ENCODE data around the gene GAB2.

Gene GAB2

DNA sequence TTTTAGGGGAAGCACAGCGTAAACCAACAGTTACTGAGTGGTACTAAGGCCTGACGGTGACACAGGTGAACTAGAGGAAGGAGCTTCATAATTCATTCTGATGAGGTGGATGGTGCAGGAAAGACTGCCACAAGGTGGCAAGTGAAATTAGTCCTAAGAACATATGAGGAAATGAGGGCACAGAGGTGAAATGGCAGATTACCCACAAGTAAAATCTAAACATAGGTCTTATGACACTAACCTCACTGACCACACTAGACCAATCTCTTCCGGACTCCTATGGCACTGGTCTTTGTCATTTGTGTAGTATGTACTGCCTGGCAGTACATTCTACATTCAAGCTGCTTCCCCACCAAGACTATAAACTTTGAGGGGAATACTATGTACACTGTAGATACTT lies 20.2 kb downstream of the GAB2 start:
- no peak for DNase-seq

DNA sequence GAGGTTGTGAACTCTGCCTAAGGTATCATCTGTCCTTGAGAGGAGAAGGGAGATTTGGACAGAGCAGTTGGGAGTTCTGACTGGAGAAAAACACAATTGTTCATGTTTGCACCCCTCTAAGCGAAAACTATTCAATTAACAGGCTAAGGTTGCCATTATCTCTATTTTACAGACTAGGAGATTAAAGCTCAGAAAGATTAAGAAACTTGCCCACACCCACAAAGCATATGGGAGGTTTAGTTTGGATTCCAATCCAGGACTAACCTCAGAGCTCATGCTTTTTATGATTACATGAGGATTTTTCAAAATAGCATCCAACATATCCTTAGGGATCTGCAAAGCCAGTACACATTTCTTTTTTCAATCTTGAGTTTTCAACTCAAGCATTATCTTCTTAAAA lies 22.0 kb downstream of the GAB2 start:
- DNase-seq: no peak

GRCh38 chr11:78392854-78393253 lies 24.8 kb downstream of the GAB2 start:
- no peak for DNase-seq

DNA sequence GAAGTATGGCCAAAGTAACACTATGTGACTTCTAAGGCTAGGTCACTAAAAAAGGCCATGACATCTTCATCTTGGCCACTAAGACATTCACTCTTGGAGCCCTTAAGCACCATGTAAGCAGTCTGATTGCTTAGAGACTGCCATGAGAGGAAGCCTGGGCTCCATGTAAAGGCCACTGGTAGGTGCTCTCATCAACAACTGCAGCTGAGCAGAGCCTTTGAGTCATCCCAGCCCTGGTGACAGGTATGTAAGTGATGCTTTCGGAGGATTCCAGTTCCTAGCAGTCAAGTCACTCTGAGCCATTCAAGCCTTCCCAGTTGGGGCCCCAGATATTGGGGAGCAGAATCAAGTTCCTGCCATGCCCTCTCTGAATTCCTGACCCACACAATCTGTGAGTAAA lies 26.2 kb downstream of the GAB2 start:
- DNase-seq: no peak

GRCh38 chr11:78390809-78391208 lies 26.8 kb downstream of the GAB2 start:
- DNase-seq: no peak

DNA sequence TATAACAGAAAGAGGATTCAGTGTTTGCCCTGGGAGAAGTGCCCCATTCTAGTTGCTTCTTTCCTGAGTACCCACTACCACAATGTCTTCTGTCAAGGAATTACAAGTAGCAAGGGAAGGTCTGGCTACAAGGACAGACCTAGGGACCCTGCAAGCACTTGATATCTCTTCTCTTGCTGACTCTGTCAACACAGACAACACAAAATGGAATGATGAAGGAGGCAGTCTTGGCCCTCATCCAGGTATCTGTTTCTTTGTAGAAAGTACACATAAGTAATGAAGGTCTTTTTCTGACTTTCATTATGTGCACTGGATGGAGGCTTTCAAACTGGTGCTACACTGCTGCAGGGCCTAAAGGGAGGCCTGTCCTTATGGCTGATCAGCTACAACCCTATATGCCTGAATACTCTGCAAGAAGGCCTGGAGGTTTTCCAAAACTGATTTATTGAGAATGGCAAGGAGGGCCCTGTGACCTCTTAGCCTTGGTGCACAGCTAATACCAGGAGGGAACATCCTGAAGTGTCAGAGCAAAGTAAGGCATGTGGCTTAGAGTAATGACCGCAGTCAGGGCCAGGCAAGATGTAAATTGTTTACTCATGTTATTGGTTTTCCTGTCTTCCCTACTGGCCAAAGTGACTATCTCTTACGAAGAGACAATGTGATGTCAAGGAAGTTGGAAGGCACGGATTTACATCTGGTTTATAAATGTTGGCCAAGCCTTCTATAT lies 31.2 kb downstream of the GAB2 start:
- no peak for DNase-seq

GRCh38 chr11:78385205-78385604 lies 32.4 kb downstream of the GAB2 start:
- DNase-seq: no peak

DNA sequence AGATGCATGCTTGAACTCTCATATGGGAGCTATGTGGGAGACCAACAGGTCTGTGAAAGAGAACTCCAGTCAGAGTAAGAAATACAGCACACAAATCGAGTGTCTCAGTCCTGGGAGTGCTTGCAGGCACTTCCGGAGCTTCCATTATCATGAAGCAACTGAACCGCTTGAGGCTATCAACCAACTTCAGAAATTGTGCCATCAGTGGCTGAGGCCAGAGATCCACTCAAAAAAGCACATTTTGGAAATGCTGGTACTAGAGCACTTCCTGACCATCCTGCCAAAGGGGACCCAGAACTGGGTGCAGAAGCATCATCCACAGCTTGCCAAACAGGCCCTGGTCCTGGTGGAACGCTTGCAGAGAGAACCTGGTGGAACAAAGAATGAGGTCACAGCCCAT lies 33.4 kb downstream of the GAB2 start:
- DNase-seq: no peak

GRCh38 chr11:78381865-78382264 lies 35.8 kb downstream of the GAB2 start:
- DNase-seq: no peak

- no peak for DNase-seq
Measured at GRCh38 chr11:78380615-78381051, 37.0 kb downstream of the GAB2 start.

- DNase-seq: no peak
Measured at GRCh38 chr11:78379039-78379670, 38.5 kb downstream of the GAB2 start.

GRCh38 chr11:78377625-78378418 lies 39.8 kb downstream of the GAB2 start:
- no peak for DNase-seq

DNA sequence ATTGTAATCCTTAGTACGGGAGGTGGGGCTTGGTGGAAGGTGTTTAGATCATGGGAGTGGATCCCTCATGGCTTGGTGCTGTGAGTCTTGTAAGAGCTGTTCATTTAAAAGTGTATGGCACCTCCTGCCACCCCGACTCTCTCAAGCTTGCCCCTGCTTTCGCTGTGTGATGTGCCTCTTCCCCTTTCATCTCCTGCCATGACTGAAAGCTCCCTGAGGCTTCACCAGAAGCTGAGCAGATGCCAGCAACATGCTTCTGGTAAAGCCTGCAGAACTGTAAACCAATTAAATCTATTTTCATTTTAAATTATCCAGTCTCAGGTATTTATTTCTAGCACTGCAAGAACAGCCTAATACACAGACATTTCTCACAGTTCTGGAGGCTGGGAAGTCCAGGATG lies 40.8 kb downstream of the GAB2 start:
- no peak for DNase-seq

DNA sequence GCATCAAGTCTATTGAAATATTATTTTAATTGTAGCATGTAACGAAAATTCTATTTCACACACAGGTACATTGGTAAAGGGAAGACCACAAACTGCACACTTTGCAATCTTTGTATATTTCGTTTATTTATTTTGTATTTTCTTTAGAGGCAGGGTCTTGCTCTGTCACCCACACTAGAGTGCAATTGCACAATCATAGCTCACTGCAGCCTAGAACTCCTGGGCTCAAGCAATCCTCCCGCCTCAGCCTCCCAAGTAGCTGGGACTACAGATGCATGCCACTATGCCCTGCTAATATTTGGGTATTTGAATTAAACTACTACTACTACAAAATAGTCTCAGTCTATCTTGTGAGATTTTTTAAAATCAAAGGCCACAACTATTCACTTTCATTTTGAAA lies 42.7 kb downstream of the GAB2 start:
- no peak for DNase-seq

DNA sequence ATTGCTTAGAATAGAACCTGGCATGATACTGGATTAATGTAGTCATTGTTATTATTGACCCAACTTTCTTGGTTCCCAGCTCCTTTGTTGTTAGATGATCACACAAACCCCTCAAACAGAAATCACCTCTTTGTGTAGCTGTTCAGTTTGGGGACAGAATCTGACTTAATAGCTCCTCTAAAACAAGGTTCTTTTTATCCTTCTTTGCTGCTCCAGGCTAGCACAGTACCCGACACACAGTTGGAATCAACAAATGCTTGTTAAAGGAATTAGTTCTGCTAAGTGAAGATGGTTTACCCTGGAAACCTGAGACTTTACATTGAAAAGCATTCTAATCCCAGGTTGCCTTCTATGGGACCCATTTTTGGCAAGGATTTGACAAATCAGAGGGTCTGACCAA lies 43.9 kb downstream of the GAB2 start:
- DNase-seq: no peak

- no peak for DNase-seq
Measured at GRCh38 chr11:78372114-78372768, 45.4 kb downstream of the GAB2 start.

DNA sequence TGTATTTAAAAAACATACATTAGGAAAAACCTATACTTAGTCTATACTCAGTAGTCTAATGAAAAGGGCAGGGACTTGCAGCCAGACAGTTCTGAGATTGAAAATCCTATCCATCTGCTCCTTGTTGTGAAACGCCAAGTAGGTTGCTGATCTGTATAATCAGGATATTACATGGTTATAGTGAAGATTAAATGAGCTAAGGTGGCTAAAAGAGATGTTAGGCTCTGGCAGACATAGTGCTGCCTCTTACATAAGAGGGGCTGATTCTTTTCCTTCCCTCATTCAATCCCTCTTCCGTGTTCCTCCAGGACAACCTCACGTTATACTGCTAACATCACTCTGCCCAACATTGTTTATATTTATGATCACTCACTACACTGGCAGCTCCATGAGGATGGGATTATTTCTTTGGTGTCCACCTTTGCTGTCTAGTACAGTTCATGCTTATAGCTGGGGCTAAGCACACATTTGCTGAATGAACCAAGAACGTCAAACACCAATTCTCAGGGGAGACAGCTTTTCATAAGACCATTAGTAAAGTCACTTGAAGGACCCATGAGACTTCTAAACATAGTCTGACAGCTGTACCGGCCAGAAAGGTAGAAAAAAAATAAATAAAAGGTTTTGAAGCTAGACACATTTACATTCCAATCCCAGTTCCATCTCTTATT lies 46.3 kb downstream of the GAB2 start:
- DNase-seq: no peak

DNA sequence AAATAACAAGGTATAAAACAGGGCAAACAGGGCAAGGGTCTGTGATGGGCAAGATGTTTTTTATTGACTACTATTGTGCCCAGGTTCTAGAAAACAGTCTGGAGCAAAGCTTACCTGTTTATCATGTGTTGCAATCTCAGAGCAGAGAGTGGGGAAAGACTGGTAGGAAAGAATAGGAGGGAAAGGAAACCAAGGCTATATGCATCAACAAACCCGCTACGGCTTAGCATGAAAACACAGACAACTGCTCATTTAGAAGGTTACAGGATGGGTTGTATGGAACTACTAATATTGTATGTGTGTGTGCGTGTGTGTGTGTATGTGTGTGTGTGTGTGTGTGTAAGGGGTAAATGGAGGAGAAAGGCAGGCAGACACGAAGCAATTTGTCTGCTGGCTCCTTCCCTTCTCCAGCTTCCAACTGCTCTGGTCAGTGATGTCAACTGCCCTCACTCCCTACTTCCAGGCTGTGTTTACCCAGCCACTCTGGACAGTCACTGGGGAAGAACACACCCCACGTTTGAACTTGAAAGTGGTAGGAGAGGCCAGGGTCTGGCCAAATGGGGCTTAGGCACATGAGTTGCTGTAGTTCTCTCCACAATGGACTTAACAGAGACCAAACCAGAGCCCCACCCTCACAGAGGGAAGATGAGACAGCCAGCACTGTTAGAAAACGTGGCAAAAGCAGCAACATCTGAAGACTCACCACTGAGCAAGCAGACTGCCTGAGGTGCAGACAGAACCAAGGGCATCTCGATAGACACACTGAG lies 47.0 kb downstream of the GAB2 start:
- DNase-seq: no peak

DNA sequence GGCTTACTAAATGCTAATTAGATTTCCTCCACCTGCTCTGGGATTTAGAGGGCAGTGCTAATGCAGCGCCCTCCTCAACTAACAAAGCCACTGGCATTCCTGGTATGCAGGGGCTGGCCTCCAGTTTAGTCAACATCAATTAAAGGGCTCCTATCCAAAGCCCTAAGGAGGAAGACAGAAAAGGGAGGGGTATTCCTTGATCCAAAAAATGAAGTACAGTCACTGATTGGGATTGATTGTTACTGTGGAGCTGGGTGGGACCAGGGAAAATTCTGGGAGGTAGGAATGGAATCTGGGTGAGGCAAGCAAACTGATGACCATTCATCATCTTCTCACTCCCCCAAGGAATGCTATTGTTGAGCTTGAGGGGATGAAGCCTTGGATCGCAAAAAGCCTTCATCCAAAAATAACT lies 52.2 kb downstream of the GAB2 start:
- DNase-seq: no peak

GRCh38 chr11:78364128-78364751 lies 53.4 kb downstream of the GAB2 start:
- DNase-seq: no peak

- DNase-seq: no peak
Measured at GRCh38 chr11:78363024-78363619, 54.5 kb downstream of the GAB2 start.
